CD14-positive monocyte (primary cell): ENCODE measurements around the gene C1orf105. TPM values are rescaled to one million over a fixed set of nuclear protein-coding genes. Genes with fewer than 3 reads are reported as not detected.
A peak's percentile ranks its signal among the peaks of the same experiment; 100 is the strongest.

Experiments used
- DNase-seq, 3 donors: peaks; one replicate each; pipeline ENCODE4 v3.0.0-alpha.2; 2011 to 2022
- H2AFZ ChIP-seq: 2 replicates; pipeline ENCODE4 v1.6.0; 2012; ENCODE audit warnings: mild to moderate bottlenecking, low read depth, low read length, inconsistent platforms; ENCODE audit not compliant: insufficient read depth, poor library complexity, severe bottlenecking
- H3K27ac ChIP-seq, 2 donors: 1 replicate in 1 of 2; 2 replicates in 1 of 2; pipeline ENCODE4 v1.5.1; 2012 to 2013; ENCODE audit warnings: low read length in 2 of 2, control low read depth in 1 of 2, inconsistent platforms in 1 of 2, low read depth in 1 of 2, mild to moderate bottlenecking in 1 of 2
- H3K27me3 ChIP-seq, 2 donors: one replicate each; pipeline versions ENCODE4 v1.6.0 to v1.6.1; 2011 to 2013; ENCODE audit warnings: low read length in 2 of 2; ENCODE audit not compliant: control insufficient read depth in 2 of 2, insufficient read depth in 2 of 2
- H3K36me3 ChIP-seq, 2 donors: replicated peaks in 1 of 2; 1 replicate in 1 of 2; 2 replicates in 1 of 2; pipeline versions ENCODE4 v1.5.1 to v1.6.1; 2012 to 2013; ENCODE audit warnings: low read length in 2 of 2, control low read depth in 1 of 2, inconsistent platforms in 1 of 2, mild to moderate bottlenecking in 1 of 2; ENCODE audit not compliant: insufficient read depth in 2 of 2, control insufficient read depth in 1 of 2
- H3K4me1 ChIP-seq, 2 donors: 1 replicate in 1 of 2; 2 replicates in 1 of 2; pipeline versions ENCODE4 v1.5.1 to v1.6.1; 2012 to 2013; ENCODE audit warnings: low read length in 2 of 2, control low read depth in 1 of 2, inconsistent platforms in 1 of 2, mild to moderate bottlenecking in 1 of 2, moderate library complexity in 1 of 2; ENCODE audit not compliant: insufficient read depth in 2 of 2, control insufficient read depth in 1 of 2
- H3K4me2 ChIP-seq: replicated peaks from 2 replicates; pipeline ENCODE3; 2012; ENCODE audit warnings: low read length, moderate library complexity, mild to moderate bottlenecking; ENCODE audit not compliant: poor library complexity, severe bottlenecking; ENCODE audit errors: extremely low read depth
- H3K4me3 ChIP-seq, 3 experiments: fragments of 200-600 bp in 1 of 3; sonication (generic) in 1 of 3; replicated peaks in 1 of 3; 1 replicate in 2 of 3; 2 replicates in 1 of 3; pipeline ENCODE4 v1.5.1; 2011 to 2013; ENCODE audit warnings: low read length in 3 of 3, mild to moderate bottlenecking in 3 of 3, control low read depth in 2 of 3, low read depth in 2 of 3, inconsistent platforms in 1 of 3, moderate library complexity in 1 of 3
- H3K79me2 ChIP-seq: 2 replicates; pipeline ENCODE4 v1.6.0; 2012; ENCODE audit warnings: mild to moderate bottlenecking, control low read depth, inconsistent platforms, low read length, moderate library complexity; ENCODE audit not compliant: insufficient read depth
- H3K9ac ChIP-seq: 2 replicates; pipeline ENCODE4 v1.6.0; 2017; ENCODE audit warnings: low read length, mild to moderate bottlenecking; ENCODE audit not compliant: insufficient read depth, poor library complexity, severe bottlenecking
- H3K9me3 ChIP-seq, 2 donors: replicated peaks in 1 of 2; 1 replicate in 1 of 2; 2 replicates in 1 of 2; pipeline versions ENCODE4 v1.5.1 to v1.6.1; 2012 to 2013; ENCODE audit warnings: low read length in 2 of 2, control low read depth in 1 of 2; ENCODE audit not compliant: control insufficient read depth in 1 of 2, insufficient read depth in 1 of 2
- H4K20me1 ChIP-seq: 2 replicates; pipeline ENCODE4 v1.6.0; 2012; ENCODE audit warnings: mild to moderate bottlenecking, low read length, control low read depth, moderate library complexity; ENCODE audit not compliant: insufficient read depth
- H3K27ac Mint-ChIP-seq, 7 donors: one replicate each; pipeline ENCODE4 v1.8.0; 2020; ENCODE audit warnings: mild to moderate bottlenecking in 7 of 7, mixed read lengths in 7 of 7, moderate library complexity in 6 of 7, inconsistent platforms in 2 of 7
- H3K27me3 Mint-ChIP-seq, 3 donors: one replicate each; pipeline ENCODE4 v1.8.0; 2021 to 2022; ENCODE audit warnings: low read depth in 3 of 3, mild to moderate bottlenecking in 3 of 3, mixed read lengths in 3 of 3, moderate library complexity in 3 of 3, inconsistent platforms in 1 of 3
- H3K36me3 Mint-ChIP-seq, 2 donors: one replicate each; pipeline ENCODE4 v1.8.0; 2020; ENCODE audit warnings: mixed read lengths in 2 of 2, inconsistent platforms in 1 of 2, mild to moderate bottlenecking in 1 of 2
- H3K4me1 Mint-ChIP-seq: one replicate; pipeline ENCODE4 v1.8.0; 2020; ENCODE audit warnings: mild to moderate bottlenecking, mixed read lengths
- H3K4me3 Mint-ChIP-seq, 2 donors: one replicate each; pipeline ENCODE4 v1.8.0; 2020; ENCODE audit warnings: mild to moderate bottlenecking in 2 of 2, mixed read lengths in 2 of 2, moderate library complexity in 1 of 2
- H3K9me3 Mint-ChIP-seq, 7 donors: one replicate each; pipeline ENCODE4 v1.8.0; 2020 to 2022; ENCODE audit warnings: mixed read lengths in 7 of 7, mild to moderate bottlenecking in 6 of 7, moderate library complexity in 6 of 7, inconsistent platforms in 2 of 7
- WGBS: methylation state at CpG from one replicate; pipeline ENCODE4 v1.1.5; 2013; ENCODE audit warnings: missing lambda C conversion rate; ENCODE audit not compliant: insufficient coverage; 5-methylcytosine and 5-hydroxymethylcytosine counted together
- intact Hi-C, 2 donors: fragments of 100-400 bp; cut with micrococcal nuclease; formaldehyde crosslinking; loops; one replicate each; pipeline versions ENCODE4 v1.15.0 to v1.15.1; 2023
- polyA plus RNA-seq, 3 donors: library from polyadenylated mRNA; depleted of rRNA in 1 of 3; unstranded in 2 of 3; stranded (reverse) in 1 of 3; fragments of 300-500 nt in 2 of 3; fragments of >200 nt in 1 of 3; fragmentation: Illumina TruSeq in 2 of 3; gene quantifications; 1 replicate in 2 of 3; 2 replicates in 1 of 3; pipeline ENCODE4 v1.2.3, GENCODE V29; 2012 to 2021
- TF ChIP-seq, protein P1 (sequence below): fragments of 200-600 bp; IDR thresholded peaks from one replicate; pipeline ENCODE4 v1.8.0; 2022; ENCODE audit warnings: antibody characterized with exemption, mild to moderate bottlenecking

C1orf105 gene
- polyA plus RNA-seq, 3 donors = not detected

GRCh38 chr1:172496678-172497077 is 76.2 kb downstream of the C1orf105 start:
- peak overlapping the region; percentile 69 for H2AFZ ChIP-seq
- no peak for DNase-seq
- H3K79me2 ChIP-seq = no peaks in the 10 kb centered on the region
- no peaks in the 10 kb centered on the region for H3K27me3 ChIP-seq
- Mint-ChIP-seq H3K4me1 (peaks cover 58% of the 10 kb centered on the region), H3K4me3 (no peak overlapping the region), H3K36me3 (no peaks in the 10 kb centered on the region), H3K27ac (peak overlapping the region in 2 of 7 donors; percentile 7 to 73), H3K9me3 (peaks cover 0 to 2% (median 0%) of the 10 kb centered on the region in 7 donors), H3K27me3 (peaks cover 0 to 2% (median 2%) of the 10 kb centered on the region in 3 donors)
- H4K20me1 ChIP-seq = no peaks in the 10 kb centered on the region
- H3K36me3 ChIP-seq = no peaks in the 10 kb centered on the region
- H3K9me3 ChIP-seq = no peaks in the 10 kb centered on the region
- H3K4me2 ChIP-seq = no peak overlapping the region
- no peak overlapping the region for H3K4me3 ChIP-seq
- no peak overlapping the region for H3K27ac ChIP-seq
- peaks cover 43 to 45% of the 10 kb centered on the region in 2 donors for H3K4me1 ChIP-seq
- 83% methylated on average over 1 of the region's 1 CpG for WGBS
- H3K9ac ChIP-seq = no peak overlapping the region
- intact Hi-C loops = no loop called here
- TF ChIP-seq, protein P1, sequence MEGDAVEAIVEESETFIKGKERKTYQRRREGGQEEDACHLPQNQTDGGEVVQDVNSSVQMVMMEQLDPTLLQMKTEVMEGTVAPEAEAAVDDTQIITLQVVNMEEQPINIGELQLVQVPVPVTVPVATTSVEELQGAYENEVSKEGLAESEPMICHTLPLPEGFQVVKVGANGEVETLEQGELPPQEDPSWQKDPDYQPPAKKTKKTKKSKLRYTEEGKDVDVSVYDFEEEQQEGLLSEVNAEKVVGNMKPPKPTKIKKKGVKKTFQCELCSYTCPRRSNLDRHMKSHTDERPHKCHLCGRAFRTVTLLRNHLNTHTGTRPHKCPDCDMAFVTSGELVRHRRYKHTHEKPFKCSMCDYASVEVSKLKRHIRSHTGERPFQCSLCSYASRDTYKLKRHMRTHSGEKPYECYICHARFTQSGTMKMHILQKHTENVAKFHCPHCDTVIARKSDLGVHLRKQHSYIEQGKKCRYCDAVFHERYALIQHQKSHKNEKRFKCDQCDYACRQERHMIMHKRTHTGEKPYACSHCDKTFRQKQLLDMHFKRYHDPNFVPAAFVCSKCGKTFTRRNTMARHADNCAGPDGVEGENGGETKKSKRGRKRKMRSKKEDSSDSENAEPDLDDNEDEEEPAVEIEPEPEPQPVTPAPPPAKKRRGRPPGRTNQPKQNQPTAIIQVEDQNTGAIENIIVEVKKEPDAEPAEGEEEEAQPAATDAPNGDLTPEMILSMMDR = no peak

DNA sequence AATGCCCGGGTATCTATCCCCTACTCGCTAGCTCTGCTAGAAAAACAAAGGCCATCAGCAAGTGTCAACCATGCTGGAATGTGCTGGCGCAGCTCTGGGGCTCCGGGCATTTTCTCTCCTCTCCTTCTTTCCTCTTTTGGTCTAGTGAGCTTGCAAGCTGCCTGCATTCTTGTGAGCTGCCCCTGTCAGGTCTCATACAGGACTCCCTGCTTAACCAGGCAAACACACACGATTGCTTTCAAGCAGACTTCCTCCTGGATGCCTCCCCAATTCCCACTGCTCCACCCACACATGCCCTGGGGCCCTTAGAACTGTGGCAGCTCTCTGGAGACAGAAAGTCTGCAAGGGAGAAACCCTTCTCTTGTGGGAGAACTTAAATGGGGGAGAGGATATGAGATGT is 76.7 kb downstream of the C1orf105 start:
- no peak for DNase-seq
- Mint-ChIP-seq H3K36me3 (no peaks in the 10 kb centered on the region), H3K9me3 (peaks cover 0 to 2% (median 0%) of the 10 kb centered on the region in 7 donors), H3K27me3 (peaks cover 0 to 2% (median 2%) of the 10 kb centered on the region in 3 donors), H3K4me1 (peaks cover 58% of the 10 kb centered on the region), H3K27ac (peak overlapping the region in 6 of 7 donors; percentile 19 to 78 (median 40)), H3K4me3 (peak overlapping the region in 1 of 2 donors; percentile 35)
- no peaks in the 10 kb centered on the region for H3K27me3 ChIP-seq
- no peaks in the 10 kb centered on the region for H3K79me2 ChIP-seq
- no peaks in the 10 kb centered on the region for H3K9me3 ChIP-seq
- TF ChIP-seq, protein P1 = no peak
- H2AFZ ChIP-seq = peak overlapping the region; percentile 69
- no peaks in the 10 kb centered on the region for H3K36me3 ChIP-seq
- WGBS = 75% methylated on average over 4 of the region's 5 CpGs
- H4K20me1 ChIP-seq = no peaks in the 10 kb centered on the region
- H3K4me1 ChIP-seq = peaks cover 43 to 45% of the 10 kb centered on the region in 2 donors
- no peak overlapping the region for H3K9ac ChIP-seq
- intact Hi-C loops = no loop called here
- H3K4me2 ChIP-seq = no peak overlapping the region
- H3K4me3 ChIP-seq = no peak overlapping the region
- peak overlapping the region; percentile 11 to 51 for H3K27ac ChIP-seq
